ENCODE measurements around the gene SKAP1. TPM values are rescaled to one million over a fixed set of nuclear protein-coding genes. Genes with fewer than 3 reads are reported as not detected.

The SKAP1 gene
- total and polyA plus RNA-seq, 2 of the 13 experiments (the other 11 are each of a cell fraction or from before 2014, with no cell fraction given): 0.21 TPM; not detected in 1

GRCh38 chr17:48131216-48131824 is 298.7 kb downstream of the SKAP1 start (continued):
- TF ChIP-seq NR2F6 (IDR thresholded peaks at IDR 0.05) (no peak), NR2F6 (CRISPR knock-in tag; IDR thresholded peaks at IDR 0.05) (no peak), ATM (IDR thresholded peaks at IDR 0.05; ENCODE audit: borderline replicate concordance) (no peak), ZNF7 (CRISPR knock-in tag; IDR thresholded peaks at IDR 0.05) (no peak), KDM6A (CRISPR knock-in tag; IDR thresholded peaks at IDR 0.05; ENCODE audit: low read depth) (no peak), POLR2AphosphoS5 (IDR thresholded peaks at IDR 0.05; ENCODE audit: low read depth, low read length) (no peak), ZNF672 (CRISPR knock-in tag; IDR thresholded peaks at IDR 0.05) (no peak), MED8 (CRISPR knock-in tag; IDR thresholded peaks at IDR 0.05; ENCODE audit: insufficient replicate concordance) (no peak), REXO4 (CRISPR knock-in tag; IDR thresholded peaks at IDR 0.05; ENCODE audit: borderline replicate concordance) (no peak), TCF7L2 (IDR thresholded peaks at IDR 0.05; ENCODE audit: low read depth, low read length) (no peak), PCBP2 (optimal IDR thresholded peaks at IDR 0.05; ENCODE audit: low read depth, low read length, poor library complexity, severe bottlenecking) (no peak), RAD21 (CRISPR knock-in tag; IDR thresholded peaks at IDR 0.05) (peak; percentile 75), SUZ12 (IDR thresholded peaks at IDR 0.05; ENCODE audit: low read depth, low read length) (no peak), ZFP36 (IDR thresholded peaks at IDR 0.05; ENCODE audit: borderline replicate concordance, low read depth, low read length, partially characterized antibody) (no peak), DMTF1 (CRISPR knock-in tag; IDR thresholded peaks at IDR 0.05) (no peak), ATF6 (CRISPR knock-in tag; conservative IDR thresholded peaks at IDR 0.05) (no peak), TAF15 (IDR thresholded peaks at IDR 0.05; ENCODE audit: low read depth, low read length, poor library complexity, severe bottlenecking) (no peak), HINFP (CRISPR knock-in tag; IDR thresholded peaks at IDR 0.05; ENCODE audit: low read depth) (no peak), ZNF768 (CRISPR knock-in tag; IDR thresholded peaks at IDR 0.05) (no peak), MXD3 (CRISPR knock-in tag; IDR thresholded peaks at IDR 0.05) (no peak), ZNF24 (IDR thresholded peaks at IDR 0.05) (no peak), MIER3 (CRISPR knock-in tag; IDR thresholded peaks at IDR 0.05; ENCODE audit: borderline replicate concordance) (0 out of 2 replicates have a peak, but pooled peaks have one; percentile 43), DRAP1 (CRISPR knock-in tag; IDR thresholded peaks at IDR 0.05) (0 out of 2 replicates have a peak, but pooled peaks have one; percentile 18), ZBTB21 (CRISPR knock-in tag; IDR thresholded peaks at IDR 0.05) (no peak)

Measured in HepG2 (cell line).